CMK (cell line): ENCODE results near the gene HSF5.
"Not testable (repeated sequence)": the region's sequence is repeated elsewhere in the genome, so short reads cannot be mapped to it uniquely, and the experiment has no call there.

Source experiments
- DNase-seq: peaks from one replicate; pipeline ENCODE4 v3.0.0-alpha.2; 2010; ENCODE audit warnings: low read depth

HSF5 gene

DNA sequence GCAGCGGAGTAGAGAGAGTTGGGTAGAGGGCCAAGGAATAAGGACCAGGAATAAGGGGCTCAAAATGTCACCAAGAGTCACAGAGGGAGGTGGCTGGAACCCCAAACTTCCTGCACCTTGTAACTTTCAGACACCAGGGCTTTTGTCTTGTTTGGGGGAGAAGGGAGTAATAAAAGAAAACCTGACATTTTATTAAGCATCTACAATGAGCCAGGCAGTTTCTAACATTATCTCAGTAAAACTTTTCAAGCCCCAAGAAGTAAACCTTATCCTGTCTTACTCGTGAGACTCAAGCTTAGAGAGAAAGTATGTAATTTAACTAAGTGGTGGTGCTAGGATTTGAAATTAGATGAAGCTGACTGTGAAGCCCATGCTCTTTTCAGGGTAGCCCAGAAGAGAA lies 27.1 kb upstream of the HSF5 start:
- no peak for DNase-seq

DNA sequence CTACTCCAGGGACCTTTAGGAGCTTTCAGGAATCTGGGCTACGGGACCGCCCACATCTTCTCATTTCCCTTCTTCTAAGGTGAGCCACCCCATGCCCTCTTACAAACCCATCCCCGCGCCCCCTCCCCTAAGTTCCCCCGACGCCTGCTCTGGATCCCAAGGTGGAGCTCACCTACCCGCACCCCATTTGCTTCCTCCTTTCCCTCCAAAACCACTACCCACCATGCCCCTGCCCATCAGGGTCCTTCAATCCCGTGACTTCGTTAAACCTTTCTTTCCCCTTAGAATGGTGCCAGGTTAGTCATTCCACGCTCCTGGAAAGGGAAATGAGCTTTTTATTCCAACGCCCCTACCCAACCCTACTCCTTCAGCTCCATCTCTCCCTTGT lies 26.6 kb upstream of the HSF5 start:
- DNase-seq = no peak

DNA sequence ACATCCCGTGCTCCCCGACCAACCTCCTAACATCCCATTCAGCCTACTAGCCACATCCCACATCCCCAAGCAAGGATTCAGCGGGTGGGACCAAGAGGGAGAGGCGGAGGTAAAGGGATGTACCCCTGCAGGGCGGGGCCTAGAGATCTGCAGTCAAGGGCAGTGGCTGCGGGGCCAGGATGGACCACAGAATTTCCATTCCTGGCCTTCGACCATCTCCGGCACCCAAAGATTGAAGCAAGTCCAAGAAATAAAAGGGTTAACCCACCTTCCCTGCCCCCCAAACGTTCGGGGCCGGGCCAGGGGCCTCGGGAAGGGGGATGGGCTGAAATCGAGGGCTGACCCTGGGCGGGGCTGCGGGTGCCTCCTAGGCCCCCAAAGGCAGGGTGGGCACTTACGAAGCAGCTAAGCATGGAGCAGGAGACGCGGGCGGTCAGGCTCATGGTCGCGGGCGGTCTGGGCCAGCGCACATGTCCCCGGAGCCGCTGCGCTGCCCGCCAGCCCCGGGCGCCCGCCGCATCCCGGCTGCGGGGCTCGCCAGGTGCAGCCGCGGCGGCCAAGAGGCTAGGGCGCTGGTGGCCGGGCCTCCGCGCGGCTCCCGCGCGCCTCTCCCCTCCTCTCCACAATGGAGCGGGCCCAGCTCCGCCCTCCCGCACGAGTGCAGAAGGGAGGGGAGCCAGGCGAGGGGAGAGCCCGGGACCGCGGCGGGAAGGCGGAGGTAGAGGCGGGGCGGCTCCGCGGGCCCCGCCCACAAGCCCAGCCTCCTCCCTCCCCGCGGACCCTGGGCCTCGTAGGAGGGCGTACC lies 26.0 kb upstream of the HSF5 start, which contains the start of gene MTMR4:
Gene MTMR4, minus strand, starts transcription at position 674 of the 805 bp plus-strand sequence. Its CDS starts 231 bp downstream, at position 443.
- DNase-seq = peak; percentile 52

DNA sequence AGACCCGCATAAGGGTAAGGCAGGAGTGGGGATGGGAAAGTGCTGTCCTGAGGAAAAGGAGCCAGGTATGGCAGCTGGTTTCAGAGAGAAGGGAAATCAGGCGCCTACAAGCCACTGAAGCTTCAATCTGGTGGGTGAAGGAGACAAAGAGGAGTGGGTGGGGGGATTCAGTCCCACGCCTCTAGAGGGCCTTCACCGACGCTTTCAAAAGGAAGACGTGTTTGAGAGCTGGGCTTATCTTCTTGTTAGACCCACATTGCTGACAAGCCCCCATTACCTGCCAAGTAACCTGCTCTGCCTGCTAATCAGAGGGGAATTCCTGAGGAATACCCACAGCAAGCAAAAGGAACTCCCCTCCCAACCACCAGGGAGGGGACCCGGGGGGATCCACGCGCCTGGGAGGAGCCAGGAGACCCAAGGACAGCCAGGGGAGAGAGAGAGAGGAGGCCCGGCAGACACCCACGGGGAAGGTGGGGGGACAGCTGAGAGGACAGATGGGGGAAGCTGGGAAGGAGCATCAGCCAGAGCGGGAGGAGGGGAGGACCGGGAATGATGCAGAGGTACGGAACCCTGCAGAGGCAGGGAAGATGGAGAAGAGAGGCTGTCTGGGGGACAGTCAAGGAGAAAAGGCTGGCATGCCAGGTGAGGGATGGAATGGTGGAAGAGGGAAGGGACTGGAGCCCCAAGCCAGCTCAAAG lies 25.2 kb upstream of the HSF5 start:
- DNase-seq = no peak

DNA sequence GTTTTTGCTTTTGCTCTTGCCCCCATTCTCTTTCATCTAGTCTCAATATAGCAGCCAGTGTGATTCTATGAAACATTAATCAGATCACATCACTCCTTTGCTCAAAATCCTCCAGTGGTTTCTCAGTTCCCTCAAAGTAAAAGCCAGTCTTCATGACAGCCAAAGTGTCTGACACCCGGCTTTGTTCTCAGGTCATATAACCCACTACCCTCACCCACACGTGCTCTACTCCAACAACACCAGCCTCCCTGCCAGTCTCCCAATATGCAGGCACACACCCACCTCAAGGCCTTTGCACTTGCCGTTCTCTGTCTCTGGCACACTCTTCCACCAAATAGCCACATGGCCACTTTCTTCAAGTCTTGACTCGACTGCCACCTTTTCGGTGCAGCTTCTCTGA lies 21.9 kb upstream of the HSF5 start:
- no peak for DNase-seq

DNA sequence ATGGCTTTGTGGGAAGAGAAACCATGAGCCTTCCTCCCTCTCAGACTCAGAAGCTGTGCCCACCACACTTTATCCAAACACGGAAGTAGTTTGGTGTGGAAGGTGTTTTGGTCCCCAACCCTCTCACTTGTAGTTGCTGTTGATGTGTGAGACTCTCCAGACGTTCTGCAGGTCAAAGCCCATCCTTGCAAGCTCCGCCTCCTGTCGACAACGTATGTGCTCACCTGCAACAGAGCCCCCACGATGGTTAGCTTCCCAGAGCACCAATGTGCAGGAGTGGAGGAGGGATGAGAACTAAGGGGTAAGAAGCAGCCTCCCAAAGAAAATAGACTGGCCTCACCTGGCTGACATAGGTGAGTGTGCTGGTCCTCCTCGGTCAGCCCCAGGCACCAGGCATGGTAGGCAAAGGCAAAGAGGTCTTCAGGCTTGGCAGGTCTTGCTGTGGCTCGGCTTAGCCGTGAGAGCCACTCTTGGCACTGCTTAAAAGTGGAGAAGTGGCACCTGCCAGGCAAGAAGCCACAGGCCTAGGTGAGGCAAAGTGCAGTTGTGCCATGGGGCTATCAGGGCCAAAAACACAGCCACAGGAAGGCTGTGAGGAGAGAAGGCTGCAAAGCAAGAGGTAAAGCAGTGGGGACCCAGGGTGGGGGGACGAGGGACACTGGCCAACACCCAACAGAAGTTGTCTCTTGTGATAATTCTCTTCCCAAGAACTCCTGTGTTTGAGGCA lies 20.3 kb upstream of the HSF5 start:
- no peak for DNase-seq

DNA sequence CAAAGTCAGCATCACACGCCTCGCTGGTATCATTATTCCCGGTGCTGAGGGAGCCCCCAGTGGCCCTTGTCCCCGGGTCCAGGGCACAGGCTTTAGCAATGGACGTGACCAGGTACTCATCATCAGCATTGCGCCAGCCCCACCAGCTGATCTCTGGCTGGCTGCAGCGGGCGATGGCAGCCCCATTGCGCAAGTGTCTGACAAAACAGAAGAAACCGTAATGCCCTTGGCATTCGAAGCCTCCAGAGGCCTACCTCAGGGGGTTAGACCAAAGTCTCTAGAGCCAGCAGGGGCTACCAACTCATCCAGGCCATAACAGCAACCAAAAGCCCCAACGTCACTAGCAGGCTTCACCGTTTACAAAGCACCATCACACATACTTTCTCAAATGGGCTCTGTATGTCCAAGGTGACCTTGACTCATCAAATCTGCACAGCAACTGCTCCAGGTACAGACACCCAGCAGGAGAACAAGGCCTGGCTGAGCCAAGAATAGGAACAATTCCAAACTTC lies 19.0 kb upstream of the HSF5 start:
- no peak for DNase-seq

DNA sequence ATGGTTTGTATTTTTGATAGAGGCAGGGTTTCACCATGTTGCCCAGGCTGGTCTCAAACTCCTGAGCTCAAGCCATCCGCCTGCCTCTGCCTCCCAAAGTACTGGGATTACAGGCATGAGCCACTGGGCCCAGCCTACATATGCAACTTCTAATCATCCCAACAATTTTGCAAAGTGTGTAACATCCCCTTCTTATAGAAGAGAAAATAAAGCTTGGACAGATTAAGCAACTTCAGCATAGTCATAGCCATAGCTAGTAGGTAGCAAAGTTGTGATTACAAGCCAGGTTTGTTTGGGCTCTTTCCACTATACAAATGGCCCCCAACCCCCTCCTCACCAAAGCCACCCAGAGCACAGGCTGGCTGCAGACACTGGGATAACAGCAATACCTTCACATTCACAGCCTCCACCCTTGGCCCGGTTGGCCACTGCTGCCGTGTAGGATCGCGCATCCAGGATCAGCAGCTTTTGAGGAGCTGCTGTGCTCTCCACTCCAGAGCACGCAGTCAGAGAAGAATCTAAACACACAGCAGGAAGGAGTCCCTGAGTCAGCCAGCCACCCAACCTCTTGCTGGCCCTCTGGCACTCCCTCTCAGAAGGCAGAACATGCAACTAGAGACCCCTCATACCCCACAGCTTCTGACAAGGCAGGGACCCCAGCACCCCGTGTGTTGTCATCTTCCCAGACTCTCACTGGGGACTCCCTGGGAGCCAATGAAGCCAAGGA lies 18.3 kb upstream of the HSF5 start:
- DNase-seq = no peak

DNA sequence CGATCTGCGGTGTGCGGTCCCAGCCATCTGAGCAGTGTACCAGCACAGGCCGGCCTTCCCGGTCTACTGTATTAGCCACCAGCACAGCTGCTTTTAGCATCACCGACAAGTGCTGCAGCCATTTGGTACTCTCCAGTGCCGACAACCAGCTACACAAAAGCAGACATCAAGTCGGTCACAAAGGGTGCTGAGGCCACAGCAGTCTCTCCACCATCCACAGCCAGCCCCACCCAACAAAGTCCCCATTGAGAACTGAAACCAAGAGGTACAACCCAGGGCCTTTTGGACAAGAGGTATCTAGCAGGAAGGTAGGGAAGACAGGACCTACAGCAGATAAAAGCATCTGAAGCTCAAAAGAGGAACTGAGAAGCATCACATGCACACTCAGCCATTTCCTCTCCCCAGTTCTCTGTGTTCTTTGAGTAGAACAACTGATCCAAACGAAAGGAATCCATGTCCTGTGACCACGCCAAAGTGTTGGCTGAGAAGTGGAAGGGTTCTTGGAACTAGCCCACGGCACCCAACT lies 16.7 kb upstream of the HSF5 start:
- DNase-seq = no peak

DNA sequence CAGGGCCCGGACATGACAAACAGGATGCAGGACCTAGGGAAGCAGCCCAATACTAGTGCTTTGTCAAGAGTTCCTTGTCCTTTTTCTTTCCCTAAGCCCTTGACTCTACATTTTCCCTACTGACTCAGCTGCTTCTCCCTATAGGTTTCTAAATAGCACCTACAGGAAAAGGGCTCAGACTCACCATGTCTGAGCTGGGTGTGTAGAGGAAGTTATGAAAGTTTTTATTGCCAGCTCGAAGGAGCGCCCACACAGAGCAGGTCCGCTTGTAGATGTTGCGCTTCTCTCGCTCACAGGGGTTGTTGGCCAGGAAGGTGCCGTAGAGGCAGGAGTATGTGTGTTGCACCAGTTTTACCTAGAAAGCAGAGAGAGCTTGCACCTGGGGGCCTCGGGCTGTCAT lies 15.7 kb upstream of the HSF5 start:
- DNase-seq = no peak

DNA sequence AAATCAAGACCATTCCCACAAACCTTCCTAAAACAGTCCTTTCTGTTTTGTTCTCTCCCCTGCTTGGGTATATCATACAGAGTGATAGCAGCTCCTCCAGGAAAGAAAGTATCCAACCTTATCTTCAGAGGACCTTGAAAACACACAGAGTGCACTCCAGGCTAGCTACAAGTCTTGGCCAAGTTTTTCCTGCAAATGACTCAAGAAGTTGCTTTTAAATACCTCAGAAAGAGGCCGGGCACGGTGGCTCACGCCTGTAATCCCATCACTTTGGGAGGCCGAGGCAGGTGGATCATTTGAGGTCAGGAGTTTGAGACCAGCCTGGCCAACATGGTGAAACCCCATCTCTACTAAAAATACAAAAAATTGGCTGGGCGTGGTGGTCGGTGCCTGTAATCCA lies 14.9 kb upstream of the HSF5 start:
- not testable (repeated sequence) for DNase-seq

DNA sequence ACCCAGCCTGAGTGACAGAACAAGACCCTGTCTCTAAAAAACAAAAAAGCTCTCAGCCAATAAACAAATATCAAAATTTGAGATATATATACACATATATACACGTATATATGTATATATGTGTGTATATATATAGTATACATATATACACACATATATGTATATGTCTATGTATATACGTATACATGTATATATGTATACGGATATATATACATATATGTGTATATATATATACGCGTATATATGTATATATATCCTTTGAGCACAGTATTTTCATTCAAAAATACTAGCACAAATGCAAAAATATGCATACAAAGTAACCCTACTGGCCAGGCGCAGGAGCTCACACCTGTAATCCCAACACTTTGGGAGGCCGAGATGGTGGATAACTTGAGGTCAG lies 13.2 kb upstream of the HSF5 start:
- no peak for DNase-seq

DNA sequence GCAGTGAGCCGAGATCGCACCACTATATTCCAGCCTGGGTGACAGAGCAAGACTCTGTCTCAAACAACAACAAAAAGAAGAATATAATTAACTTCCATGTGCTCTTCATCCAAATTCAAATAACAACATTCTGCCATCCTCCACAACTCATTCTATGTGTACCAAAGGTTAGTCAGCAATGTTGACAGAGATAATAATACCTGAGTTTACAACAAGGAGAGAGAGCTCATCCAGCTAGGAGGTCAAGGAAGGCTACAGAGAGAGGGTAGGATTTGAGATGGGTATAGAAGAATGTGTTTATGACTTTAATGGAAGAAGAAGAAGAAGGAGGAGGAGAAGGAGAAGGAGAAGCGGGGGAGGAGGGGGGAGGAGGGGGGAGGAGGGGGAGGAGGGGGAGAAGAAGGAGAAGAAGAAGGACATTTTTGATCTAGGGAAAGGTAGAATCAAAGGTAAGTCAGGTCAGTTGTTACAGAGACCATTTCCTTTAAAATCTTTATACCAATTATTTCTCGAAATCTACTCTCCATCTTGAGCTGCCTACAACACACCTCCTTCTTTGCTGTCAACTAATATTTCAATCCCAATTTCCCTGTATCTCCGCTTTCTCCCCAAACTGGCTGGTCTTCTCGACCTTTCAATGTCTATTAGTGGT lies 10.1 kb upstream of the HSF5 start:
- DNase-seq = no peak

DNA sequence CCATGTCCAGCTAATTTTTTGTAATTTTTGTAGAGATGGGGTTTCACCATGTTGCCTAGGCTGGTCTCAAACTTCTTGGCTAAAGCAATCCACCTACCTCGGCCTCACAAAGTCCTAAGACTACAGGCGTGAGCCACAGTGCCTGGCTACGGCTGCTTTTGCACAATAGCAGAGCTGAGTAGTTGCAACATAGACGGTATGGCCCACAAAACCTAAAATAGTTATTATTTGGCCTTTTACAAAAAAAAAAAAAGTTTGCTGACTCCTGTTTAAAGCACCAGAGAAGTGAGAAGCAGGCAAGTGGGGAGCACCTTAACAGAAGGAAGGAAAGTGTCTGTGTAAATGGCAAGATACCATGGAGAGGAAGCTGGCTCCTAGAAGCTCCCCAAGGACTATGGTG lies 5.3 kb upstream of the HSF5 start:
- DNase-seq = no peak

DNA sequence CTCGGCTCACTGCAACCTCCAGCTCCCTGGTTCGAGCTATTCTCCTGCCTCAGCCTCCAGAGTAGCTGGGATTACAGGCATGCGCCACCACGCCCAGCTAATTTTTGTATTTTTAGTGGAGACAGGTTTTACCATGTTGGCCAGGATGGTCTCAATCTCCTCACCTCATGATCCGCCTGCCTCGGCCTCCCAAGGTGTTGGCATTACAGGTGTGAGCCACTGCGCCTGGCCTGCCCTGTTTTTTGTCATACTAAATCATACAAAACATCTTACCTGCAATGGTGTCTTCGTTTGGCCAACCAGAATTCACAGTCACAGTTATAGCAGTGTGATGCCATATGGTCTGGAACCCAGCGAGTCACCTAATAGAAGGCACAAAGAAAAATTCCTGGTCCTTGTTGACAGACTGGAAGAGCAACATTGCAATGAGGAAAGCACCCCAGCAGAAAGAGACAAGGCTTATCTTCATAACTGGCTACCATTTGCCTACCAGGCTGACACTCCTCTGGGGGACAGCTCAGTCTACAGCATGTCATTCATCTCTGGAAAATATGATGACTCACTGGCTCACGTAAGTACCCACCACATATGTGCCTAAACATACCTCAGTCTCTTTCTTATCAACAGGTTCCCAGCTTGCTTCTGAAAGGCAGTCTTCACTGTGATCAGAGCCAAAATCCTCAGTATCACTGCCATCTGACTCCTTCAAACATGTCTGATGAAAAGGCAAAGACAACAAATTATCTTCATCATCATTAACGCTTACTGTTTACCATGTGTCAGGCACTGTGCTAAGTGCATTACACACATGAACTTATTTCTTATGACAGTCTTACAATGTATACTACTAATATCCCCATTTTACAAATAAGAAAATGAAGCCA lies 4.3 kb upstream of the HSF5 start:
- no peak for DNase-seq

DNA sequence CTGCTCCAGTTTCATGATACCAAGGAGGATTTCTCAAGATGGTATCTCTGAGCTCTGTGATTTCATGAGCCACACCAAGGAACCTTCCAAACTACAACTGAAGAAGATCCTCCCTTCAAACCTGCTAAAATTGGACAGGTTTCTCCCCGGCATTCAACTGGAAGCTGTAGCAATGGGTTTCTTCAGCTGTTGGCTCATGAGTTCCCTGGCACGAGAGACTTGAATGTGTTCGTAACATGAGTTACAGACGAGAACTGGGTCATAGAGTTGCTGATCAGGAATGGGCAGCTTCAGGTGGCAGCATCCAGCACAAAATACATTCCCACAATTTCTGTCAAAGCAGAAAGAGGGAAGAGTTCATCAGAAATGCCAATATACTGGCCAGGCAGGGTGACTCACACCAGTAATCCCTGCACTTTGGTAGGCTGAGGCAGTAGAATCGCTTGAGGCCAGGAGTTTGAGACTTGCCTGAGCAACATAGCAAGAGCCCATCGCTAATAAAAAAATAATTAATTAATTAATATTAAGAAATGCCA lies 3.4 kb upstream of the HSF5 start:
- no peak for DNase-seq

DNA sequence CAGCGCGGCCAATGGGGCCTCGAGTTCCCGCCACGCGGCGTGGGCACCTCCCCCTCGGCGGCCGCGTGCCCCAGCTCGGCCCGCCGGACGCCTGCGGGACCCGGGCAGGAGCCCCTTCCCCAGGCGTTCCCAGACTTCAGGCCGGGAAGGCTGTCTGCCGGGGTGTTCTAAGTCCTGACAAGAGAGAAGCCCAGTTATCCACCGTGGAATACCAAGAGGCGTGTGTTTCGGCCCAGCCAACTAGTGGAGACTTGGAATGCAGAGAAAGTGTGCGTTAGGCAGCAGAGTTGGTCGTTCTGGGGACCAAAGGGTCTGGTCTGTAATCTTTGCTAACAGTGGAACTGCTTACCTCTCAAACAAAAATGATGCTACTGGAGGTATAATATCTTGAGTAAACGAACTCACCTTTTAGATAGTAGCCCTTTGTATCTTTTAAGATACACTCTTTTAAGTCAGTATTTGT lies 251 bp upstream of the HSF5 start:
- DNase-seq = no peak

DNA sequence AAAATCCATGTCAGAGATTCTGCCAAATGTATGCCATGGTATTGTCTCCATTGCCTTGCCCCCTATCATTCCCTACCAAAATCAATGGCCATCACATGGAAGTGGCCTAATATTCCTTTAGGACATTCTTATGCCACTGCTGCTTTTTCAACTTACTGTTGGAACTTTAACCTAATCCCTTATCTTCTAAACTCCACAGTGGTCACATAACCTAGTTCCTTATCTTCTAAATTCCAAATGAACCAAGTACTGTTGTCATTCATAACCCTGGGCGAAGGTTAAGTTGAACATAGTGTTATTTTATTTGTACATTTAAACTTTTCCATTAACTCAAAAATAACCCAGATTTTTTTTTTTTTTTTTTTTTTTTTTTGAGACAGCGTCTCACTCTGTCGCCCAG lies 3.6 kb downstream of the HSF5 start:
- no peak for DNase-seq

DNA sequence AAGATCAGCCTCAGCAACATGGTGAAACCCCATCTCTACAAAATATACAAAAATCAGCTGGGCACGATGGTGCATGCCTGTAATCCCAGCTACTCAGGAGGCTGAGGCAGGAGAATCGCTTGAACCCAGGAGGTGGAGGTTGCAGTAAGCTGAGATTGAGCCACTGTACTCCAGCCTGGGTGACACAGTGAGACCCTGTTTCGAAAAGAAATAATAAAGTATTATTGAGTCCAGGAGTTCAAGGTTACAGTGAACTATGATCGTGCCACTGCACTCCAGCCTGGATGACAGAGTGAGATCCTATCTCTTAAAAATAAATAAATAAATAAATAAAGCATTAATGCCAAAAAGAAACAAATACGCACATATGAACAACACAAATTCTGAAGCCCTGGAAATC lies 6.4 kb downstream of the HSF5 start:
- not testable (repeated sequence) for DNase-seq

DNA sequence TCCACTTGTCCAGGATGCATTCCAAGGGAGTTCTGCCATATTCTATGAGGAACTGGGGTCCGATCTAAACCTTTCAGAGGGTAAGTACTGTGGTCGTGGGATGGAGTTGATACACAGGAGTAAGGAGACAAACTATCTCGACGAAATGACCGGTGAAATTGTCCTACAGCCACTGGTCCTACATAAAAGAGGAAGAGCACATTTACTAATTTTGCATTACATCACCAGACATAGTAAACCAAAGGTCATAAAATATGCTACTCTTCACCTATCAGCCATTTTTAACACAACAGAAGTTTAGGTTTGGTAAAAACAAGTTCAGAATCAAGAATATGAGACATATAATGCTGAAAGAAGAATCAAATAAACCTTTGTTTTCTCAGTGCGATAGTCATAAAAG lies 8.1 kb downstream of the HSF5 start:
- DNase-seq = no peak
